ENCODE measurements around the gene CHD2. TPM values are rescaled to one million over a fixed set of nuclear protein-coding genes. Genes with fewer than 3 reads are reported as not detected.

Gene CHD2
- total RNA-seq, 1 donor from 2014 or later, result 90.9 TPM

- DNase-seq (ENCODE audit: low spot score), result no peak
These were observed 54.5 kb downstream of the CHD2 start for GRCh38 chr15:92954578-92954977.

- DNase-seq (ENCODE audit: low spot score), result no peak
These were observed 55.6 kb downstream of the CHD2 start for GRCh38 chr15:92955706-92956105.

DNA sequence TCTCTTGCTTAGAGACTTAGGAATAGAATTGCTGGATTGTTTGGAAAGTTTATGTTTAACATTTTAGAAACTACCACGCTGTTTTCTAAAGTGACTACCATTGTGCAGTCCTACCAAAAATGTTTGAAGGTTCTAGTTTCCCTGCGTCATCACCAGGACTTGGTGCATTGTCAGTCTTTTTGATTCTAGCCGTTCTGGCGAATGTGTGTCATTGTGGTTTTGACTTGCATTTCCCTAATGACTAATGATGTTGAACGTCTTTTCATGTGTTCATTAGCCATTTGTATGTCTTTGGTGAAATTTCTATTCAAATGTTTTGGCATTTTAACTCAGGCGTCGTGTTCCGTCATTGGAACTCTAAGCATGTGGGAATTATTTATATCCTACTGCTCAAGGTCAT is 58.0 kb downstream of the CHD2 start:
- no peak for DNase-seq (ENCODE audit: low spot score)

DNA sequence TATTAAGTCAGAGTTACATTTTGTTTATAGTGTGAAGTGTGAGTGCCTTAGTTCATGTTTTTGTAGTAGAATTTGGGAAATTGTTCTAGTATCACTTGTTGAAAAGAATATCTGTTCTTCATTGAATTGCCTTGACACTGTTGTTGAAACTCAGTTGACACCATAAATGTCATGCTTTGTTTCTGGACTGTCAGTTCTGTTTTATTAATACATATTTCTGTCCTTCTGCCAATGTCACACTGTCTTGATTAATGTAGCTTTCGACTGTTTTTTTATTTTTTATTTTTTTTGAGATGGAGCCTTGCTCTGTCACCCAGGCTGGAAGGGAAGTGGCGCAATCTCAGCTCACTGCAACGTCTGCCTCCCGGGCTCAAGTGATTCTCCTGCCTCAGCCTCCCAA is 59.1 kb downstream of the CHD2 start:
- no peak for DNase-seq (ENCODE audit: low spot score)

DNA sequence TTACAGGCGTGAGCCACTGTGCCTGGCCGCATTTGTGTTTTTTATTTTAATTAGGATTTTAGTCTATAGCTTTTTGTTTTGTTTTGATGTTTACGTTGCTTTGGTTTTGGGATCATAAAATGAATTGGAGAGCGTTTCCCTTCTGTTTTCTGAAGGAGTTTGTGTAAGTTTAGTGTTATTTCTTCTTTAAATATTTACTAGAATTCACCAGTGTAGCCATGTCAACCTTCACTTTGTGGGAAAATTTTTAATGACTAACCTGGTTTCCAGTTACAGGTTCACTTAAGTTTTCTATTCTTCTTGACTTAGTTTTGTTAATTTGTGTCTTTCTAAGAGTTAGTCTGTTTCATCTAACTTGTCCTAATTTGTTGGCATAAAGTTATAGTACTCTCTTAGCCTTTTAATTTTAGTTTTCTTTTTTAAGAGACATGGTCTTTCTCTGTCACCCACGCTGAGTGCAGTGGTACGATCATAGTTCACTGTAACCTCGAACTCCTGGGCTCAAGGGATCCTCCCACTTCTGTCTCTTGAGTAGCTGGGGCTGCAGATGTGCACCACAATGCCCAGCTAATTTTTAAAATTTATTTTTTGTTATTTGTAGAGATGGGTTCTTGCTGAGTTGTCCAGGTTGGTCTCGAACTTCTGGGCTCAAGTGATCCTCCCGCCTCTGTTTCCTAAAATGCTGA is 61.0 kb downstream of the CHD2 start:
- DNase-seq (ENCODE audit: low spot score), result no peak

DNA sequence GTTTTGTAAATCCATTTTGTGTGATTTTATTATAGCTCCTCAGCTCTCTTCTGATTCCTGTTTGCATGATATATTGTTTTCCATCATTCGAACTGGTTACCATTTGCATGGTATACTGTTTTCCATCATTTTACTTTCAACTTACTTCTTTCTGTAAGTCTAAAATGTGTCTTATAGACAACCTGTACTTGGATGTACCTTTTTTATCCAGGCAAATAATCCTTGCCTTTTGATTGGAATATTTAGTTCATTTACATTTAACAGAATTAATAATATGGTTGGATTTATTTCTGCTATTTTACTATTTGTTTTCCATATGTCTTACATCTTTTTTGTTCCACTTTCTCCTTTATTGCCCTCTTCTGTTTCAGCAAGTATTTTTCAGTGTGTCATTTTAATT is 62.8 kb downstream of the CHD2 start:
- DNase-seq (ENCODE audit: low spot score), result no peak

DNA sequence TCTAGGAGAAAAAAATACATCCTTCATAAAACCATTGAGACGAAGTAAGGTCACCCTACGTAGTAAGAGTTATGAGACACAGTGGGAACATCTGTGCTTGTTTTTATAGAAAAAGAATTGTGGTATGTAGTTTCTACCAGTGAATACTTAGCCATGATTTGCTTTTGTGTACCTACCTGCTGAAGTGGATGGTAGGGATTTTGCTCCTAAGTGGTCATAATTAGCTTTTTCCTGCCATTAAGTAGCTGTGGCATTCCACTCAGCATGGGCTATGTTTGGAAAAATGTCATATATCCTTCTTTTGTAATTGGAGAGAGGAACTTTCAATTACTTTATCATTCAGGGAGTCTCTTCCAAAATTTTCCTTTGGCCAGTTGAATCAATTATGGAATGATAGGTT is 63.7 kb downstream of the CHD2 start:
- DNase-seq (ENCODE audit: low spot score), result no peak

DNA sequence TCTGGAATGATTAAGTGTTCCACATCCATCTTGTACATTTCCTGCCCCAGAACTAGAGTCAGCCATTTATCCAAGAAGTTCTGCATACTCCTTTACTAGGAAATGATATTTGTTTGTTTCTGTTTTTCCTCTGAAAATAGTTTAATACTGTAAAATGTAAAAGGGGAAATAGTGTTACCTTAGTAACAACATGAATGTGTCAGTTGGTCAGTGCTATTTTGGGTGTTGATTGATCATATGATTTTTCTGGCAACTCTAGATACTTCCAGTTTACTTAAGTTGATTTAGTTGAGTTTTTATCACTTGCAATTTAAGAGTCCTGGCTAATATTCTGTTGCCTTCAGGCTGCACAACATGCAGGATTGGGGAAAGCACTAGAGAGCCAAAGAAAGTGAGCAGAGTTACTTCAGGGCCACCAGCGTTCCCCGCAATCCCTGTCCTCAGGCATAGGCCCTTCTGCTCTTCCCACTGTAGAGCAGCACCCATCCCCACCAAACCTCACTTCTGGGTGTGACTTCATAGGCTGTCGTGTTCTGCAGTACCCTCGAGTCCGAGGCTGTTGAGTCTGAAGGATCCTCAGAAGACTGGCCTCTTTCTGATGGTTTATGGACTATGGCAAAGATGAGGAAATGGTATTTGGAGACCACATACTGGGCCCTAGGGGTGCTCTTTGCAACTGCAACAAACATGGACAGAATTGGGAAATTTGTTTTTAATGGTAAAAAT is 69.0 kb downstream of the CHD2 start:
- no peak for DNase-seq (ENCODE audit: low spot score)

GRCh38 chr15:92970656-92971055 is 70.5 kb downstream of the CHD2 start:
- no peak for DNase-seq (ENCODE audit: low spot score)

- no peak for DNase-seq (ENCODE audit: low spot score)
These were observed 71.0 kb downstream of the CHD2 start for GRCh38 chr15:92971081-92971480.

- no peak for DNase-seq (ENCODE audit: low spot score)
These were observed 71.6 kb downstream of the CHD2 start for GRCh38 chr15:92971713-92972112.

GRCh38 chr15:92974183-92974915 is 74.2 kb downstream of the CHD2 start:
- DNase-seq (ENCODE audit: low spot score), result no peak

GRCh38 chr15:92979011-92979701 is 79.0 kb downstream of the CHD2 start:
- no peak for DNase-seq (ENCODE audit: low spot score)

DNA sequence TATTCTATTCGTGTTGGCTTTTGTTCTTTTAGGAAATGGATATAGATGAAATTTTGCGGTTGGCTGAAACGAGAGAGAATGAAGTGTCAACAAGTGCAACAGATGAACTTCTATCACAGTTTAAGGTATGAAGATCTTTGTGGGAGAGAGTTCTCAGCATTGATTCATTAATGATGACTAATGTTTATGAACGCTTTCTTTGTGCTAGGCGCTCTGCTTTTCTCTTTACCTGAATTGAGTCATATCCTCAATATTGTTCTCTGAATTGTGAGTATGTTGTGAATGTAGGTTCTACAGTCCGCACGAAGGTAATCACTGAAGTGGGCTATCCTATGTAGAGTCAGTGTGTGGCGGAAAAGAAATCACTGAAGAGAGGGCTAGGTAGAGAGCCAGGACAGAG is 81.2 kb downstream of the CHD2 start:
- DNase-seq (ENCODE audit: low spot score), result no peak

GRCh38 chr15:92984161-92984560 is 84.0 kb downstream of the CHD2 start:
- DNase-seq (ENCODE audit: low spot score), result no peak

GRCh38 chr15:92989470-92989869 is 89.3 kb downstream of the CHD2 start:
- no peak for DNase-seq (ENCODE audit: low spot score)

DNA sequence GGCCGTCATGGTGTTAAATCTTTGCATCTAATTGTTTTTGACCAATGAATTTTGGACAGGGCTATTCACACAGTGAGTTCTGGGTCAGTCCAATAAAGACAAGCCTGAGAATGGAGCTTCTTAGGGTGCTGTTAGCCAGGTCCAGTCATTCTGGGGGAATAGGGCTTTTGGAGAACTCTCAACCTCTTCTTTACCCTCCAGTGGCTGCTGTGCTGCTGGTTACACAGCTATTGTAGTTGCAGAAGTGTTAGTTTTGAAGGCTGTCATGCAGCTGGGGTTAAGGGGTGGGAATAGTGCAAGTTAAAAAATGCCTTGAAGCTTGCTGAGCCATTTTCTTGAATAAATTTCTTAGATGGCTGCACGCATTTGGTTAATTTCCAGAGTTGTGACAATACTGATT is 89.9 kb downstream of the CHD2 start:
- DNase-seq (ENCODE audit: low spot score), result no peak

GRCh38 chr15:92992720-92993119 is 92.6 kb downstream of the CHD2 start:
- DNase-seq (ENCODE audit: low spot score), result no peak

DNA sequence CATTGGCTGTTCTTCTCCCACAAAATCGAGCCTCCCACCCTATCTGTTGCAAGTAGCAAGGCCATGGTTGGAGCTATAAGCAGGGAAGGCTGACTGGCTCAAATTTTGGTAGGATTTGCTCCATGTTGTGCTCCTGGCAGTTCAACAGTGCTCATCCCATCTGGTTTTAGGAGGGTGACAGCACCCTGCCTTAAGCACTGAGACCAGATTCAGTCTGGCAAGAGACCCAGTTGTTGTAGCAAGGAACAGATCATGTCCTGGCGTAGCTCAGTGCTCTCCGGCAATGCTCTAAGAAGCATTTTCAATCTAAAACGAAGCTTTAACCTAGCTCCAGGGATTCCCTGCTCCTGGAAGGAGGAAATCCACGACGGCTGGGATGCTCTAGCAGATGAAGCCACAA is 97.7 kb downstream of the CHD2 start:
- no peak for DNase-seq (ENCODE audit: low spot score)

DNA sequence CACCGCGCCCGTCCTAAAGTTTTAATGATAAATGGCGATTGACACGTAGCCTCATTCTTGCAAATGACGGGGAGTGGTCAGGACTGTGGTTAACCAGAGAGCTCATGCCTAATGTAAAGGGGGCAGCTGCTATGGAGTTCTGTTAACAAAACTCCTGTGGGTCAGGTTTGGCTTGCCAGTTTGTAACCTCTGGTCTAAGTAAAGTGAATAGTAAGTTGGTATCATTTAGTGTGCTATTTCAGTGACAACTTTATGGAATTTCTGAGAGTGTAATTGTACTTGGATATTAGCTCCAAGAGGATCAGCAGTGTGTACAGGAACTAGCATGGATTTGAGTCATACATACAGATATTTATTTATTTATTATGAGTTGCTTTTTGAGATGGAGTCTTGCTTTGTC is 101.0 kb downstream of the CHD2 start:
- DNase-seq (ENCODE audit: low spot score), result no peak

GRCh38 chr15:93001881-93002280 is 101.8 kb downstream of the CHD2 start:
- no peak for DNase-seq (ENCODE audit: low spot score)

DNA sequence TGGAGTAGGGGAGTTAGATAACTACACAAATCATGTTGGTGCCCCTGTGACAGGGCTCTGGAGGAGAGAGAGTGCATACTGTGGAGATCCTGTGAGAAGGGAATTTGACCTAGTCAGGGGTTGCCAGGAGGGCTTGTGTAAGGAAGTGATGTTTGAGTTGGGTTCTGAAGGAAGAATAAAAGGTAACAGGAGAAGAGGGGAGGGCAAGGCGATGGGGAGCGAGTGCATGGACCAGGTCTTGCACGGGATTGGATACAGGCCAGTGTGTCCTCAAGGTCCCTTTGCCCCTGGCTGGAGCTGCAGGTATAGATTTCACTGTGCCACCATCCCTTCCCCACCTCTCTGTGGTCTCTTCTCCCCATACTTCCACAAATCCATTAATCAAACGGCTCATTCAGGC is 105.0 kb downstream of the CHD2 start:
- no peak for DNase-seq (ENCODE audit: low spot score)
